Epithelial cell of prostate (primary cell): ENCODE results near the gene CNP.

Experiments used
- DNase-seq: peaks from one replicate; pipeline ENCODE4 v3.0.0-alpha.2; 2011; ENCODE audit warnings: low read depth, low spot score
- H3K27ac ChIP-seq: fragments of 450-650 bp; 2 replicates; pipeline ENCODE4 v1.5.1; 2017; ENCODE audit warnings: mild to moderate bottlenecking

Gene CNP

GRCh38 chr17:42025191-42025579 lies 58.6 kb downstream of the CNP start:
- no peak for DNase-seq
- H3K27ac ChIP-seq: peak overlapping the region; percentile 56

DNA sequence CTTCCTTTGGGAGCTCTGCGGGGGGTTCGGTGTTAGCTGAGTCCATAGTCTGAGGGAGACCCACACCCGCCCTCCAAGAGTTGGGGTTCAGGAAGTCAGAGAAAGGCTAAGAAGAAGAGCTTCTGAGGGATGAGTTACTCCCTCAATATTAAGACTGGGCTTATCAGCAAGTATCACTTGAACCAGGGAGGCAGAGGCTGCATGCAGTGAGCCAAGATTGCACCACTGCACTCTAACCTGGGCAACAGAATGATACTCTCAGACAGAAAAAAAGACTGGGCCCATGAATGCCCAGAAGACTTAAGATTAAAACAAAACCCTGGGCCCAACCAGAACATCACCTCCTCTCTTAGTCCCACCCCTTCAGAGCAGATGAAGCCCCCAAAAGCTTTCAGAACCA lies 59.3 kb downstream of the CNP start:
- H3K27ac ChIP-seq: no peak overlapping the region
- no peak for DNase-seq

- H3K27ac ChIP-seq: no peak overlapping the region
- DNase-seq: no peak
These were observed 60.4 kb downstream of the CNP start for GRCh38 chr17:42026857-42027589.
